HCT116 (cell line): Measurements from ENCODE around the gene TRIM43. TPM values are rescaled to one million over a fixed set of nuclear protein-coding genes. Genes with fewer than 3 reads are reported as not detected.
A peak's percentile ranks its signal among the peaks of the same experiment; 100 is the strongest.
"Not testable (repeated sequence)": the region's sequence is repeated elsewhere in the genome, so short reads cannot be mapped to it uniquely, and the experiment has no call there.

Experiments used
- ATAC-seq: fragments of 200-7000 bp; cut with Tn5 transposase; 2 replicates; pipeline ENCODE4 v1.9.1; 2020; ENCODE audit warnings: mild to moderate bottlenecking, moderate library complexity
- BruUV-seq: library from RNA; stranded (reverse); fragments of 400-500 nt; replicated peaks from 2 replicates; lab custom pipeline; 2021; lab: Mats Ljungman, UMichigan
- CTCF ChIA-PET: fragments of 300-600 bp; sonication (Branson Sonifier 250); formaldehyde crosslinking; loops from one replicate; lab custom pipeline; 2021; ENCODE audit warnings: antibody characterized with exemption; lab: Charles Lee
- POLR2A ChIA-PET: fragments of 300-600, 350-600 bp; sonication (Branson Sonifier 250); formaldehyde crosslinking; loops from one replicate; lab custom pipeline; 2021; ENCODE audit warnings: antibody characterized with exemption; lab: Charles Lee
- RAD21 ChIA-PET, 2 experiments: fragments of 300-600 bp; sonication (Branson Sonifier 250); formaldehyde crosslinking; loops; one replicate each; lab custom pipeline; 2023; ENCODE audit warnings: low total read pairs in 2 of 2; ENCODE audit not compliant: uncharacterized antibody in 2 of 2, unreplicated experiment in 2 of 2, low non-redundant PET in 1 of 2; lab: Charles Lee
- DNase-seq: peaks from one replicate; pipeline ENCODE4 v3.0.0-alpha.2; 2010; ENCODE audit warnings: low read depth, low spot score
- H2AFZ ChIP-seq: fragments of 200-600 bp; shearing (Covaris generic), sonication (generic); 2 replicates; pipeline ENCODE4 v1.6.1; 2017; ENCODE audit warnings: low read depth, mixed run types, mixed read lengths, antibody characterized with exemption, low read length; ENCODE audit not compliant: poor library complexity, severe bottlenecking
- H3K27ac ChIP-seq: 2 replicates; pipeline ENCODE4 v1.5.1; 2012; ENCODE audit warnings: low read depth, low read length
- H3K27me3 ChIP-seq: fragments of 200-600 bp; sonication (generic); 2 replicates; pipeline ENCODE4 v1.6.1; 2016; ENCODE audit warnings: mixed run types, low read length, mixed read lengths; ENCODE audit not compliant: insufficient read depth
- H3K36me3 ChIP-seq, 2 experiments: fragments of 200-500 bp in 1 of 2; fragments of 200-600 bp in 1 of 2; sonication (Bioruptor generic) in 1 of 2; sonication (generic) in 1 of 2; 2 replicates each; pipeline versions ENCODE4 v1.5.1 to v1.6.1; 2014 to 2016; ENCODE audit warnings: low read length in 2 of 2, inconsistent platforms in 1 of 2, mixed read lengths in 1 of 2, mixed run types in 1 of 2; ENCODE audit not compliant: insufficient read depth in 2 of 2, control insufficient read depth in 1 of 2
- H3K4me1 ChIP-seq, 2 experiments: fragments of 200-600 bp in 1 of 2; sonication (generic) in 1 of 2; 2 replicates each; pipeline versions ENCODE4 v1.5.1 to v1.6.1; 2012 to 2017; ENCODE audit warnings: low read length in 2 of 2, inconsistent platforms in 1 of 2, mild to moderate bottlenecking in 1 of 2, mixed read lengths in 1 of 2, mixed run types in 1 of 2, moderate library complexity in 1 of 2; ENCODE audit not compliant: insufficient read depth in 2 of 2, control insufficient read depth in 1 of 2
- H3K4me2 ChIP-seq: fragments of 200-600 bp; sonication (generic); 2 replicates; pipeline ENCODE4 v1.6.1; 2017; ENCODE audit warnings: mixed run types, low read length, mixed read lengths
- H3K4me3 ChIP-seq, 2 experiments: fragments of 200-600 bp in 1 of 2; sonication (generic) in 1 of 2; replicated peaks in 1 of 2; 2 replicates each; pipeline ENCODE4 v1.5.1; 2011 to 2016; ENCODE audit warnings: low read length in 2 of 2, control low read depth in 1 of 2, low read depth in 1 of 2, mild to moderate bottlenecking in 1 of 2, mixed read lengths in 1 of 2, mixed run types in 1 of 2
- H3K79me2 ChIP-seq: fragments of 200-600 bp; sonication (generic); 2 replicates; pipeline ENCODE4 v1.6.1; 2017; ENCODE audit warnings: mild to moderate bottlenecking, mixed run types, low read length, moderate library complexity, mixed read lengths; ENCODE audit not compliant: insufficient read depth
- H3K9ac ChIP-seq: fragments of 200-600 bp; sonication (generic); 2 replicates; pipeline ENCODE4 v1.6.1; 2016; ENCODE audit warnings: low read length, mixed read lengths
- H3K9me2 ChIP-seq: fragments of 200-600 bp; sonication (generic), shearing (Covaris generic); 2 replicates; pipeline ENCODE4 v1.6.1; 2017; ENCODE audit warnings: mixed run types, mild to moderate bottlenecking, moderate library complexity; ENCODE audit not compliant: insufficient read depth
- H3K9me3 ChIP-seq, 2 experiments: fragments of 200-500 bp in 1 of 2; fragments of 200-600 bp in 1 of 2; sonication (Bioruptor generic) in 1 of 2; sonication (generic) in 1 of 2; 2 replicates each; pipeline ENCODE4 v1.6.1; 2014 to 2017; ENCODE audit warnings: low read length in 2 of 2, mixed read lengths in 2 of 2, inconsistent platforms in 1 of 2, low read depth in 1 of 2, mild to moderate bottlenecking in 1 of 2, mixed run types in 1 of 2, moderate library complexity in 1 of 2; ENCODE audit not compliant: control insufficient read depth in 1 of 2, insufficient read depth in 1 of 2
- H4K20me1 ChIP-seq: fragments of 200-600 bp; sonication (generic), shearing (Covaris generic); 2 replicates; pipeline ENCODE4 v1.6.1; 2017; ENCODE audit warnings: mixed run types, mild to moderate bottlenecking, moderate library complexity; ENCODE audit not compliant: insufficient read depth
- intact Hi-C: fragments of 100-400 bp; cut with micrococcal nuclease; formaldehyde crosslinking; loops from 2 replicates; pipeline ENCODE4 v1.10.0; 2022
- total RNA-seq: library from RNA; stranded (reverse); gene quantifications from one replicate; pipeline ENCODE4 v1.2.1, GENCODE V29; 2021; ENCODE audit not compliant: unreplicated experiment

Gene TRIM43
- total RNA-seq, 1 experiment from 2014 or later: not detected

DNA sequence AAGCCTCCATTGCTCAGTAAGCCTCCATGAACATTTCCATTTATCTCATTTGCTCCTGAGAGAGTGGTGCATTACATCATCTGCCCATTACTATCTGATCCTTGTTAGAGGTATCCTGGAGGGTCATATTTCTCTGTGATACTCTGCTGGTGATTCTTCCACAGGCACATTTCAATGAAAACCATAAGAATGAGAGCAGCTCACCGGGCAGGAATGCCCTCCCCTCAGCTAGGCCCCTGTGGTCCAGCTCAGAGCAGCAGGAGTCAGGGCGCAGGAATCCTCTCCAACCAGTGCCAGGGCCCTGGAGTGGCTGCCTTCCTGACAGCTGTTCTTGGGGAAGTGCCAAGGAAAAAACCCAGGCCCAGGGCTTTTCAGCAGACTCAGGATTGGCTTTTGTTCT is 50.0 kb downstream of the TRIM43 start:
- H3K9ac ChIP-seq, DNase-seq, H3K9me3 ChIP-seq, intact Hi-C loops, BruUV-seq, CTCF ChIA-PET, H4K20me1 ChIP-seq, H3K9me2 ChIP-seq, H3K4me3 ChIP-seq, H3K27me3 ChIP-seq, H3K36me3 ChIP-seq, RAD21 ChIA-PET, POLR2A ChIA-PET, H3K4me1 ChIP-seq, H3K79me2 ChIP-seq, H2AFZ ChIP-seq, H3K27ac ChIP-seq: not testable (repeated sequence)
- ATAC-seq: peak; percentile 66
- peak overlapping the region; percentile 21; the same call in 1 of the 2 replicates for H3K4me2 ChIP-seq

DNA sequence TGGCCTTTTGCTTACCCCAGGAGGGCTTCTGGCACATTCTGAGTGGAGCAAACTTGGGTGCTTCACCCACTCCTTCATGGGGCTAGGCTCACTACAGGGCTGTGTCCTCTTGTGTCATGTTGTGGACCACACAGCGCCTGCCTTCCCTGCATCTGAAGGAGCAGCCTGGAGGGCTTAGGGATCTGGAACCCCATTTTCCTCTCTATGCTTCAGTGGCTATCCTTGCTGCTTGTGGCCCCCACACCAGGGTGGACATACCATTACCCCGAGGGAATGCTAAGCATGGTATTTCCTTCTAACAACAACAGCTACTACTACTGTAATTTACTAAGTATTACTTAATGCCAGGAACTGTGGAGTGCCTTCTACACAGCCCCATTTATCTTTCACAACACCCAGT is 50.6 kb downstream of the TRIM43 start:
- H3K36me3 ChIP-seq, H3K27ac ChIP-seq, POLR2A ChIA-PET, H3K4me2 ChIP-seq, CTCF ChIA-PET, intact Hi-C loops, RAD21 ChIA-PET, ATAC-seq, H2AFZ ChIP-seq, H3K79me2 ChIP-seq, H3K27me3 ChIP-seq, H3K9me3 ChIP-seq, H3K4me1 ChIP-seq, H3K9ac ChIP-seq, H4K20me1 ChIP-seq, DNase-seq, BruUV-seq, H3K4me3 ChIP-seq, H3K9me2 ChIP-seq: not testable (repeated sequence)

DNA sequence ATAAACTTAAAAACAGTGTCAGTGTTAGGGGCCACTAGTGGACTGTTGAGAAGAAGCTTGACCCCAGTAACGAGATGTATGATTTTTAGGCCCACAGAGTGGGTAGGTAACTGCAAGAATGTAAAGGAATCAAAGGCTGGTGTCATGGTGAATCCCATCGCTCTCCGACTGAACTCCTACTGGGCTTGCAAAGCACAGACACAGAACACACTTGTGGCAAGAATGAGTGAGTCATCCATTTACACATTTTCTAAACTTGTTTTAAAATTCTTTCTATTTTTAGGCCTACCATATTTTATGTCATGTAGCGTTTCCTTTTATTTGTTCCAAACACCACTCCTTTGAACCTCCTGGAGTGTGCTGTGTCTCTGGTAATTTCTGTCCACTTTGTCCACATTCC is 51.1 kb downstream of the TRIM43 start:
- H3K36me3 ChIP-seq, DNase-seq, H3K9ac ChIP-seq, H3K9me3 ChIP-seq, RAD21 ChIA-PET, intact Hi-C loops, H3K4me2 ChIP-seq, H3K79me2 ChIP-seq, H2AFZ ChIP-seq, CTCF ChIA-PET, POLR2A ChIA-PET, H3K4me3 ChIP-seq, H3K9me2 ChIP-seq, BruUV-seq, H3K4me1 ChIP-seq, H3K27me3 ChIP-seq, H3K27ac ChIP-seq, H4K20me1 ChIP-seq, ATAC-seq: not testable (repeated sequence)

DNA sequence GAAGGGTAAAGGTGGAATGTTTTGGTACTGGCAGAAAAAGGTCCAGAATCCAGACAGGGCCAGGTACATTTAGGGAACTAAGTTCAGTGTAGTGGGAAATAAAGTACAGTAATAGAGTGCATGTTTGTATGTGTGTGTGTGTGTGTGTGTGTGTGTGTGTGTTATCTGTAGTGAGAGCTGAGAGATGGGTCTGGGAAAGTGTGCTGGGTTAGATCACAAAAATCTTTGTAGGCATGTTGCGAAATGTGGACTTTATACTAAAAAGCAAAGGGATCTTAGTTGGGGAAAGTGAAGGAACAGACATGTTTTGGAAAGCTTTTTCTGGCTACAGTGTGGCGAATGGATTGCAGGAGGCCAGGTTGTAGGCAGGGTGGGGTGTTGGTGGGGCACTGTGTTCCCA is 53.5 kb downstream of the TRIM43 start:
- BruUV-seq, H3K4me1 ChIP-seq, H3K27ac ChIP-seq, H3K4me3 ChIP-seq, H3K4me2 ChIP-seq, H2AFZ ChIP-seq, H3K9ac ChIP-seq, H3K9me3 ChIP-seq, DNase-seq, POLR2A ChIA-PET, intact Hi-C loops, H4K20me1 ChIP-seq, CTCF ChIA-PET, H3K9me2 ChIP-seq, H3K36me3 ChIP-seq, ATAC-seq, H3K79me2 ChIP-seq, H3K27me3 ChIP-seq, RAD21 ChIA-PET: not testable (repeated sequence)
